ENCODE data around the gene SPOCK2.

Gene SPOCK2

DNA sequence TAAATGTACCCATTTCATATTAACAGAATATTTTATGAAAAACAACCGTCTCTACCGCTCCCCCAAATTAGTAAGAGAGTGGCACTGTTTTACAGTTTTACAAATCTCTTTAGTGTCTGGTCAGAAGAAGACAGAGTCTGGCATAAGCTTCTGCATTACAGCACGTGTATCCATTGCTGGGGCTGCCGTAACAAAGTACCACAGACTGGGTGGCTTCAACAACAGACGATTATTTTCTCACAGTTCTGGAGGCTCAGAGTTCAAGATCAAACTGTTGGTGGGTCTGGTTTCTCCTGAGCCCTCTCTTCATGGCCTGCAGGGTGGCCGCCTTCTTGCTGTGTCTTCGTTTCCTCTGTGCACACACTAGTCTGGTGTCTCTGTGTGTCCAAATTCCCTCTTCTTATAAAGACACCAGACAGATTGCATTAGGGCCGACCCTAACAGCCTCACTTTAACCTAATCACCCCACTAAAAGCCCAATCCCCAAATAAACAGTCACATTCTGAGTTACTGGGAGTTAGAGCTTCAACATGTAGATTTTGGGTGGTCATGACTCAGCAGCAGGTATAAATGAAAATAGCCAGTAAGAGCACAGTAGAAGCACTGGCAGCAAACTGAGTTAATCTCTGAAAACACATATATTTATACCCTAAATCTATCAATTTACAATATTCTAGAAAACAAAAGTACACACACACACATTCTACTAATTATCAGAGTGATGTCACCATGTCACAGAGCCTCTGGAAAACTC lies 4.0 kb upstream of the SPOCK2 start:
- H3K27ac ChIP-seq = no peak overlapping the region

DNA sequence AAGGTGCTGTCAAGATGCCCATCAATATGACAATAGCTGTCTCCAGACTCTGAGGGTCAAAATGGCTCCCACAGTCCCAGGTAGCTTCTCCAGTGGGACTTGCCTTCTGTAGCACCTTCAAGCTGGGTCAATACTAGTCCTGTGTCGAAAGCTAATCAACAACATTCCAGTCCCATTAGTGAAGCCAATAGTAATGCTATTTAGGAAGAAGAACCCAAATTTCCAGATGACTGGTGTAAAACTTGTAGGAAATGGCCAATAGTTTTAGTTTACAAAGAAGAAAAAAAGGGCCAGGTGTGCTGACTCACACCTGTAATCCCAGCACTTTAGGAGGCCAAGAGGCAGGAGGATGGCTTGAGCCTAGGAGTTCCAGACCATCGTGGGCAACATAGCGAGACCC lies 2.0 kb upstream of the SPOCK2 start:
- DNase-seq (ENCODE audit: low read depth, low spot score) = no peak
- H3K27ac ChIP-seq = no peak overlapping the region

More for the DNA sequence above, 4.0 kb upstream of the SPOCK2 start:
- no peak for DNase-seq (ENCODE audit: low read depth, low spot score)

DNA sequence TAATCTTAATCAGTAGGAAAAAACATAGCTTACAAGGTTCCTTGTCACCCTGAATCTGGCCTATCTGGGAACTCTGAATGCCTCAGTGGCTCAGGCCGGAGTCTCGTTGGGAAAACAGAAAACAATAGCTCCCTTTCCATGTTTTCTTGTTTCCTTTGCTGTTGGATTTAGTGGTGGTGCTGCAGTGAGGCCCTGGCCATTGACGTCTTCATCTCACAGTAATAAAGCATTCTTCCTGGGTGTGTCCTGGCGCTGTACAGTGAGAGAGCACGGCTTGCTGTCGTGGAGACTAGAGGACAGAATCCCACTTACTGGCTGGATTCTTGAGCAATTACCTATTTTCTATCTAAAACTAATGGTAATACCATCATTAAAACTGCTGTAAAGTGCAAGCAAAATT lies 1.3 kb upstream of the SPOCK2 start:
- DNase-seq (ENCODE audit: low read depth, low spot score) = no peak
- no peak overlapping the region for H3K27ac ChIP-seq

DNA sequence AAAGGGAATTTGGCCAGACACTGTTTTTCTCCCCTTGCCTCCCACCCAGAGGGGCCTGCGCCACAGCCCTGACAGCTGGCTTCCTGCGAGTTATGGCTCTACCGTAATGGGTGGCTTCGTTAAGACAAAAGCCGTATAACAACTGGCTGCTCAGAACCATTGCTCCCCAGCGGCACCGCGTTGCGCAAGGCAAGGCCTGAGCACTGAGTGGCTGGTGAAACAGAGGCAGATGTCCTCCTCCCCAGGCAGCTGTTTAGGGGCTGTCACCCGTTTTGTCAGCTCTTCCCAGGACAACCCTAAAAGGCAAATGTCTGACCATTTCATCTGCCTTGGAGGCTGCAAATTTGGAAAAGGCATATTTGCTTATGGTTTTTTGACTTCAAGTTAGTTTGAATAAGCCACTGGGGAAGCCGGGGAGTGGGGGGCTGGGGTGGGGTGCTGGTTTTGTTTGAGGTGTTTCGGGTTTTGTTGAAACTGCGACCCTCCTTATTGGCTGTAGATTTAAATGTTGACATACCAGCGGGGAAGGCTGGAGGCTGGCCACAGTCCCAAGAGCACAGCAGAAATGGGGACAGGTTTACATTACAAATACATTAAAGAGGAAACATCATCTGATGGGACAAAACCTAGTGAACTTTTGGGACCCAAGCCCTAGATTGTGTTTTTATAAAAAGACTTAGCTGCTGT lies 681 bp upstream of the SPOCK2 start:
- no peak for DNase-seq (ENCODE audit: low read depth, low spot score)
- no peak overlapping the region for H3K27ac ChIP-seq

DNA sequence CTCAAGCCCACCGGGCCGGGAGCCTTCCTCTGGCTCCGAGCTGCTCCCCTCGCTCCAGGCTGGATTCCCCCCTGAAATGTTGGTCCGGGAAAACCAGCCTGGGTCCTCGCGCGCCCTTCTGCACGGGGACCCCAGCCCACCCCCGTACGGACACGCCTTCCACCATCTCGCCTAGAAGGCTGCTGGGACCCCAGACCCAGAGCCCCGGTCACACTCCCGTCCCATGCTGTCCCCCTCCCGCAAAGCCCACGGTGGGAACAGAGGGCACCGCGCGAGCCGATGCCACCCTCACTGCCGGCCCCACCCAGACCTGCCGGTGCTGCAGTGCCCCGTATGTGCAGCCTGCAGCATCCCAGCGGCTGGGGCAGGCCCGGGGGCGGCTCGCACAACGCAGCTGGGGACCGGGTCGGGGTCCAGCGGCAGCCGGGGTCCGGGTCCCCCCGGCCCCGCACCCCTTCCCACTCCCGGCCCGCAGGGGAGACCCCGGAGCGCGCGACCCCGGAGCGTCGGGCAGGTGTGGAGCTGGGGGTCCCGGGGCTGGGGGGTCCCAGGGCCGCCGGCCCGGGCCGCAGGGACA lies 871 bp downstream of the SPOCK2 start:
- no peak for DNase-seq (ENCODE audit: low read depth, low spot score)

DNA sequence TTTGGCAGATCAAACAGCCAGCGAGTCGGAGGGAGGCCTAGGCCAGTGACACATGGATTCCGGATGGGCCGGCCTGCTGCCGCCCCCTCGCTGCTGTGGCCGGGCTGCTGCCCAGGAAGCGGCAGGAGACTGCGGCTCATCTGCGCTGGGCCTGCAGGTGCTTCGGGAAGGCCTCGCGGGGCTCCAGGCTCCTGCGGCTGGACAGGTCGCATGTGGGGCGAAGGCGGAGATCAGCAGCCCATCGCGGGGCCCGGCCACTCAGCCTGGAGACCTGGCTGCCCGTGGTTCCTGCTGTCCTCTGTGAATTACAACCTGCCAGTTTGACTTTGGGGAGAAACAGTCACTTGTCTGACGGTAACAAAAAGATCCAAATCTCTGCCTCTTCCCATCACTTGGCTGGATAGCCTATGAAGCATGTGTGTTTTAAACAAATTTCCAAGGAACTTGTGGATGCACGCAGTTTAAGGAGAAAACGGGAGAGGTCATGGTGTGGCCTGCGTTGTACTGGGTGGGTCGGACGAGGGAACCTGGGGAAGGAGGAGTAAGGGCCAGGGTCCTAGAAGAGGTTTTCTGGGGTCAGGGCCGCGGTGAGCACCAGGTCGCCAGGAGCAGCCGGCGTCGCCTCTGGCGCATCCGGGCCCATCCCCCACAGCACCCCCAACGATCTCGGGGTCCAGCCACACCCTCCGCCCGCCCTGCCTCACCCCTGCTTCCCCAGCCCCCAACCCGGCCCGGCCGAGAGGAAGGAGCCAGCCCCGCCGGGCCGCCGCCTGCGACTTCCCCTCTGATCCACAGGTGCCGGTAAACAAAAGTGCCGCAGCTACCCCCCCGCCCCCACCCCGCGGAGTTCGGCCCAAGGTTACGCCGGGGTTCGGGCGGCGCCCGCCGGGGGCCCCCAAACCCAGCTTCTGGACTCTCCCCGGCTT lies 1.6 kb downstream of the SPOCK2 start:
- no peak for DNase-seq (ENCODE audit: low read depth, low spot score)
- no peak overlapping the region for H3K27ac ChIP-seq

More for the DNA sequence above, 871 bp downstream of the SPOCK2 start:
- H3K27ac ChIP-seq = no peak overlapping the region

DNA sequence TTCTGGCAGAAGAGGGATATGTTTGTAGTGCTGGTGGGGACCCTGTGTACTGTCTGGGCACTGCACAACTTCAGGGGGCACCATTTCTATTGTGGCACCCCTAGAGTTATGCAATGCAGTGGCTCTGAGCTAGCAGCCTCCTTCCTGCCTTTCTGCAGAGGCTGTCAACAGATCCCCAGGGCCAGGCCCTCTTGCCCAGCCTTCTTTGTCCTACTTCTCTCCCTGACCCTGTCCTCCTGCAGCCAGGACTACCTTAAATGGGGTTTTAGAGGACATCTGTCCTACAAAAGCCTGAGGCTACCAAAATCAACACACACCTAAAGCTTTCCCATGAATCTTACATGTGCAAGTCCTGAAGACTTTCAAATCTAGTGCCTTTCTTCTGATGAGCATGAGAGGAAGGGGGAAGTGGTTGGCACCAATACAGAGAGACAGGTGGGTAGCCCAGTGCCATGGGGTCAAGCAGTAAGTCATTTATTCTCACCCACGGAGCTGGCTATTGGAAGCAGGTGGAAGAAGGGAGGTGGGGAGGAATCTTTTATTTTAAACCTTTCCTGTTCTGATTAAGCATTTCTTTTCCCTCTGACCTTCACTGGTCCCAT lies 2.4 kb downstream of the SPOCK2 start:
- no peak overlapping the region for H3K27ac ChIP-seq
- DNase-seq (ENCODE audit: low read depth, low spot score) = no peak

DNA sequence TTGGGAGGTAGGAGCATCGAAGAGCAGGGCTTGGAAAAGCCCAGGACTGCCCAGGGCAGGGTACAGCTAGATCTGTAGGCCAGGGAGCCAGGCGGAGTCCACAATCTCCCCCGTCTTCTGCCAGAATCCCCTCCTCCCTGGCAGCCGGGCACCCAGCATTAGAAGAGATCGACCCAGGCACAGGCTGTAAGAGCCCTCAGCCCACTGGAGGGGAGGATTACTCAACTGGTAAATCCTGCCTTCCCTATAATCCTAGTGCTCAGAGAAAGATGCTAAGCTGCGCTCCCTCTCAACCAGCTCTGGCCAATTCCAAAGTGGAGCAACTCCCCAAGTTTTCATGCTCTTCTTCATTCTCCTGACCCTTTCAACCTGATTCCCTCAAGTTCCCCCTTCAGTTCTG lies 3.2 kb downstream of the SPOCK2 start:
- DNase-seq (ENCODE audit: low read depth, low spot score) = no peak
- no peak overlapping the region for H3K27ac ChIP-seq

DNA sequence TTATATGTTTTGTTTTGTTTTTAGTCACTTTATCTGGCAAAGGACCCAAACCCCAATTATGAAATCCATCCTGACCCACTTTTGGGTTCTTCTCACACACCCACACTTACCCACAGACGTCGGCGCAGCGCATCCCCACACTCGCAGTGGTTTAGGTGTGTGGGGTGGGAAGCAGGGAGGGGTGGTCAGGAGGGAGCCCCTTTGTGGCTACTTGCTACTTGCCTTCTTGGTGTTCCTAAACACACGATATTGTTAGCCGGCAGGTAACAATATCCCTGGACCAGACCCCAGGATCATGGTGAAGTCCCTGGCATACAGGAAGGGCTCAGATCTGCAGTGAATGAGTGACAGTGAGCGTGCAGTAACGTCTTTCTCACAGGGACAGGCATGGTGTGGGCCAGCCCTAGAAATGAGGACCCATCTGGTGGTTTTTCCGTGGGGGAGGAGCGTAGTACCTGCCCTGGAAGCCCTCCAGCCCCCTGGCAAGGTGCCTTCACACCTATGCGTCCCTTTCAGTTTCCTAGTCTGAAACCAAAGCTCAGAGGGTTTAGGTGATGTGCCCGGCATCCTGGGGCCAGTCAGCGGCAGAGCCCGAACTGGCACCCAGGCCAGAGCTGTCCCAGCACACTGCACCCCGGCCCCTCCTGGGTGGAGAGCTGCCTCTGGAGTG lies 4.4 kb downstream of the SPOCK2 start:
- no peak for DNase-seq (ENCODE audit: low read depth, low spot score)
- H3K27ac ChIP-seq = no peak overlapping the region

DNA sequence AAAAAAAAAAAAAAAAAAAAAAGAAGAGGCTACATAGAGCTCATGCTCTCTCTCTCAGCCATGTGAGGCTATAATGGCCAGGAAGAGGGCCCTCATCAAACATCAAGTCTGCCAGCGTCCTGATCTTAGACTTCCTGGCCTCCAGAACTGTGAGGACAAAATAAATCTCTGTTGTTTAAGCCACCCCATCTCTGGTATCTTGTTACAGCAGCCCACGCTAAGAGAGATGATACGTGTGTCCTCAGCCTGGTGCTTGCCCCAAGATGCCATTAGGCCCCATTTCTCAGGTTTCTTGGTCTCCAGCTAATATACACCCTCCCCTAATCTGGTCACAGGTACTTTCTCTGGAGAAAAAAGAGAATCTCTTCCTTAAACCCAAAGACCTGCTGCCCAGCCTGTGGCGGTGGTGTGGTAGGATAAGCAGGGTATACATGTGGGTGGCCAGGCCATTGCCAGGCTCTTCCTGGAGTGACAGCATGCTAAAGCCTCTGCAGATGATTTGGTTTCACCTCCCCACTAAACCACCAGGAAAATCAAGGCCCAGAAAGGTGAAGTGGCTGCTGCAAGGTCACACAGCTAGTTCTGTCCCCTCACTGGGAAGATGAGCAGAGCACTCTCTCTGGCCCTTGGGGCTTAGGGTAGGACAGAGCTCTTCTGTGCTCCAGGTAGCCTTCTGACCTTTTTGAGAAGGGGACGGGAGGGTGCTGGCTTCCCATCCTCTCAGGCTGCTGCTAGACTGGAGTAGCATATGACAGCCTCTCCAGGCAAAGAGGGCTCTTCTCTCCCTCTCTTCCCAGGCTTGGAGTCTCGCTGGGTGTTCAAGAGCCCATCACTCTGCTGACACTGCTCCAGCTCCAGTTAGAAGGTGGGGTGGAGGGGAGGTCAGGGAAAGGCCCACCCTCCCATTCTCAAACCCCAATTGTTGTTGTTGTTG lies 5.2 kb downstream of the SPOCK2 start:
- DNase-seq (ENCODE audit: low read depth, low spot score) = no peak

DNA sequence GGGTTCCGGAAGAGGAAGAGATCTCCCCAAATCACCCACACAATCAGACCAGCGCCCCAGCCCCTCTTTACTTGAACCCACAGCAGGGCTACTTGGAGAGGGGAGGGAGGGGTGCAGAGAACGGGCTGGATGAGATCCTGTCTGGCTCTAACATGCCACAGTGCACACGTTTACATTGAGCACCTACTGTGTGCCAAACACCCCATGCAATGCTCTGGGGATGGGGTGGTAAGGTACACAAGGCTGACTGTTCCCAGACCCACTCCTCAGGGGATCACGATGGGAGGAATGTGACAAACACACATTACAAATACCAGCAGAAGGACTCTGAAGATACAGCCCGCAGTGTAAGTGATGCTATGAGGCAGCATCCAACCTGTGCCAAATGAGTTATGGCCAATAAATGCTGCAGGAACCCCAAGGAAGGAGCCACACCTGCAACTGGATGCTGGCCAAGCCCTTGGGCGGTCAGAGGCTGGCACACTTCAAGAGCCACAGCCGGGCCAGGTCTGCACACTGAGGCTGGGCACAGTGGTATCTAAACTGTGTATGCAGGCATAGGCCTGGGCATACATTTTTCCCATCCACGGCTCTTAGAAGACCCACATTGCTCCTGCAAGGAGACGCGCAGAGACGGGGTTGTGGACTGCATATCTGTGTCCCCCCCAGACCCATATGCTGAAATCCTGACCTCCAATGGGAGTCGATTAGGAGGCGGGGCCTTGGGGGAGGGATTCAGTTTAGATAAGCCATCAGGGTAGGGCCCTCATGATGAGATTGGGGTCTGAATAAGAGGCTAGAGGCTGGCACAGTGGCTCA lies 6.4 kb downstream of the SPOCK2 start:
- no peak overlapping the region for H3K27ac ChIP-seq
- peak; percentile 48 for DNase-seq (ENCODE audit: low read depth, low spot score)

More for the DNA sequence above, 5.2 kb downstream of the SPOCK2 start:
- H3K27ac ChIP-seq = no peak overlapping the region

DNA sequence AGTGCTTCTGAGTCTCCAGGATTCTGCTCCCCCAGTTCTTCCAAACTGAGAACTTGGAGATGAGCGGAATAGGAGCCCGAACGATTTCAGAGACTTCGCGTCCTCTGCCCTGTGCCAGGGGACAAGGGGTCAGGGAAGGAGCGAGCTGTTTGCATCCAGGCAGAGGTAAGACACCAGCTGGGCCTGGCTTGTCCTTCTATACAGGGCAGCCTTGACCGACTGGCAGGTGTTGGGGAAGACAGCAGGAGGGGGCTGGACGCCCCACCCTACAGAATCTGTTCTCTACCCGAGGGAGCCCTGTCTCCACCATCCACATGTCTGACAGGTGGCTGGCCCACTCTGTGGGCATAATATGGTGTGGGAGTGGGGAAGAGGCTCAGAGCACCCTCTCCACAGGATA lies 7.1 kb downstream of the SPOCK2 start:
- H3K27ac ChIP-seq = no peak overlapping the region

DNA sequence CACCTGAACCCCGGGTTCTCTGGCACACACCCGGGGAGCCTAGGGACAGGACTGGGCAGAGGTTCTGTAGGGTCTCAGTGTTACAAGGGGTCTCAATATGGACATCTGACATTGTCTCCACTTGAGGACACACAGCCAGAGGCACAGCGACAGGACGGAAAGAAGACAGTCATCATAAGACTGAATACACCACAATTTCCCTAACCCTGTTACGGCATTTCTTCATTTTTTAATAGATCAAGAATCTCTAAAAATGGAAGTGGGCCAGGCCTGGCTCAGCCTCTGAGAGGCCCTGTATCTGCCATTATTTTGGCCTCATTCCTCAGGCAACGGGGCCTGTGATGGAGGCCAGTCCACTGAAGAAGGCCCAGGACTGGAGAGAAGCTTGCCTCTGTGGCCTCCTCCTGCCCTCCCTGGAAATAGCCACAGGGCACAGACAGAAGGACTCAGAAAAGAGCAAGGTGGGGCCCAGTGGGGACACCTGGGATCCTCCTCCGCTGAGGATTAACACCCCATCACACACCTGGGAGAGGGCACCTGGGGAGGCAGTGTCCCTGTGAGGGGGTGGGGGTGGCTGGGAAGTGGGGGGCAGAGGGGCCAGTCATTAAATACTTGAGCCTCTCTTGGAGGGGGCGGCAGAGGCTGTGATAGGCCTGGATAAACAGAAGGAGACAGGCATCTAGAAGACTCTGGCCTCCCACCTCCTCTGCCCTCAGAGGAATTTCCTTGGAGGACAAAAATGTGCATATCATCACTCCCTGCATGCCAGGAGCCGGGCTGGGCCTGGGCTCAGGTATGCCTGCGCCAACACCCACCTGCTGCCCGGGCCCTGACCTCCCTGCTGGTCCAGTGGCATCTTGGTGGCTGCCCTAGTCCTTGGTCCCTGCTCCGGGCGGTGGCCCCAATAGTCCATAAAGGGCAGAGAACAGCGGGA lies 8.0 kb downstream of the SPOCK2 start:
- no peak overlapping the region for H3K27ac ChIP-seq
- DNase-seq (ENCODE audit: low read depth, low spot score) = no peak

More for the DNA sequence above, 7.1 kb downstream of the SPOCK2 start:
- no peak for DNase-seq (ENCODE audit: low read depth, low spot score)

DNA sequence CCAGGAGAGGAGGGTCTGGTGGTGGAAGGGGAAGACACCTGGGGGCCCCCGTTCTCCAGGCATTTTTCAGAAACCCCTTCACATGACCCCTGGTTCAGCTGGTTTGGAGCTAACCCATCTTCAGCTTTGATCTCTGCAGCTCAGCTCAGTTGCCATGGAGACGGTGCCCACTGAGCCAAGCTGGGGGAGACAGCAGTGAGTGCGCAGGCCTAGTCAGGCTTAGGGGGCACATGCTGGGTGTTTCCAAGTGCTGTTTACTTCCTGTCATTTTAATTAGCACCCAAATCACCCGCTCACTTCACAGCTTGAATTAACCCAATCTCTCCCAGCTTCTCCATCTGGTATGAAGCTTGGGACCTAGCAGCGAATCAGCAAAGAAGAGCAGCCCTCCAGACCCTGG lies 9.0 kb downstream of the SPOCK2 start:
- no peak for DNase-seq (ENCODE audit: low read depth, low spot score)
- H3K27ac ChIP-seq = no peak overlapping the region

DNA sequence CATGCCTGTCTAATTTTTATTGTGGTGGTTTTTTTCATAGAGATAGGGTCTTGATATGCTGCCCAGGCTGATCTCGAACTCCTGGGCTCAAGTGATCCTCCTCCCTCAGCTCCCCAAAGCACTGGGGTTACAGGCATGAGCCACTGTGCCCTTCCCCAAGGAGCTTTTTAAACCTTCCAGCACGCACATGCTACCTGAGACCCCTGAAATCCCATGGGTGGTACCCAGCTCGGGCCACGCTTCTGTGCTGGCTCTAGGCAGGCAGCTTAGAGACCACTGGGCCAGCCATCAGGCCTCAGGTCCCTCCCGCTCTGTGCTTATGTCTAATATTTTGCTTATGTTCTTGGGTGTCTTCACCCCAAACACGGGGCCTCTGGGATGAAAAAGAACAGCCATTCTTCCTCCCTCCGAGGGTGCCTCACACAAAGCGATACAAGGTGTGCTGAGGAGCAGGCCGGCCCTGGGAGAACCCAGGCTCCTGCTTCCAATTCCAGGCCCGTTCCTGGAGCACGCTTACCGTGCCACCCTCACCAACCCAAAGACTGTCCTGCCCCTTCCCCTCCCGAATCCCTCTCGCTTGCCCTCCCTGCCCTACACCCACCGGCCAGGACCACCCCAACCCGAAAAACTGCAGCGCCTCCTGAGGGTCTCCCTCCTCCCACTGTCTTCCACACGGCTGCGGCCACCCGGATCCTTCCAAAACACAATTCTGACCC lies 10.9 kb downstream of the SPOCK2 start:
- no peak for DNase-seq (ENCODE audit: low read depth, low spot score)

DNA sequence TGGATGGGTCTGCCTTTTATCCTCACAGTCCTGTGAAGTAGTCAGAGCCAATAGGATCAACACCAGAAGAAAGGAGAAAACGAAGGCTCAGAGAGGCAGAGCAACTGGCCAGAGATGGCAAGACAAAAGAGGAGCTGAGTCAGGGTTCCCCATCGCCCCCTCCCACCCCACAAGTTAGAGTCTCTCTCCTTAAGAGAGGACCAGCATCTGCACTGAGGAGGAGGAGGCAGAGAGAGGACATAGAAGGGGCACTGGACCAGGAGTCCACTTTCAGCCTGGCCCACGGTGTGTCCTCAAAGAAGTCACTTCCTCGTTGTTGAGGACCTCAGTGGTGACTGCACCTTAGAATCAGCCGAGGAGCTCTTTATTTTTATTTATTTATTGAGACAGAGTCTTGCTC lies 11.6 kb downstream of the SPOCK2 start:
- H3K27ac ChIP-seq = no peak overlapping the region
- no peak for DNase-seq (ENCODE audit: low read depth, low spot score)

More for the DNA sequence above, 10.9 kb downstream of the SPOCK2 start:
- H3K27ac ChIP-seq = no peak overlapping the region
